ENCODE measurements around the gene LAMA2. TPM values are rescaled to one million over a fixed set of nuclear protein-coding genes. Genes with fewer than 3 reads are reported as not detected.

LAMA2 gene
- total RNA-seq, 1 donor from 2014 or later = 185 TPM

- no peak for DNase-seq
- no peak for TF ChIP-seq CTCF (IDR thresholded peaks at IDR 0.05; ENCODE audit: borderline replicate concordance)
- H3K27me3 ChIP-seq (ENCODE audit: low read depth) = no peaks in the 10 kb centered on the region
- no peaks in the 10 kb centered on the region for H3K9me3 ChIP-seq (replicated peaks)
- no peak overlapping the region for H3K4me3 ChIP-seq
- H3K27ac ChIP-seq (replicated peaks) = peak overlapping the region; percentile 16
- H3K36me3 ChIP-seq = peaks cover 57% of the 10 kb centered on the region
- peaks cover 72% of the 10 kb centered on the region for H3K4me1 ChIP-seq
- intact Hi-C loops (cut with micrococcal nuclease) = no loop called here
These were observed 615.6 kb downstream of the LAMA2 start for GRCh38 chr6:129498541-129498940.

- no peaks in the 10 kb centered on the region for H3K27me3 ChIP-seq (ENCODE audit: low read depth)
- H3K36me3 ChIP-seq = peaks cover 58% of the 10 kb centered on the region
- peak overlapping the region; percentile 16 for H3K27ac ChIP-seq (replicated peaks)
- no peak for DNase-seq
- peaks cover 72% of the 10 kb centered on the region for H3K4me1 ChIP-seq
- no peaks in the 10 kb centered on the region for H3K9me3 ChIP-seq (replicated peaks)
- no peak overlapping the region for H3K4me3 ChIP-seq
- peak; percentile 68 for TF ChIP-seq CTCF (IDR thresholded peaks at IDR 0.05; ENCODE audit: borderline replicate concordance)
- intact Hi-C loops (cut with micrococcal nuclease) = no loop called here
These were observed 616.3 kb downstream of the LAMA2 start for GRCh38 chr6:129498950-129499842.

GRCh38 chr6:129499843-129500219 is 616.9 kb downstream of the LAMA2 start:
- Histone ChIP-seq H3K27me3 (ENCODE audit: low read depth) (no peaks in the 10 kb centered on the region), H3K27ac (replicated peaks) (peak overlapping the region; percentile 11), H3K36me3 (peaks cover 53% of the 10 kb centered on the region), H3K4me1 (peaks cover 76% of the 10 kb centered on the region), H3K4me3 (no peak overlapping the region), H3K9me3 (replicated peaks) (no peaks in the 10 kb centered on the region)
- TF ChIP-seq CTCF (IDR thresholded peaks at IDR 0.05; ENCODE audit: borderline replicate concordance) = no peak
- no peak for DNase-seq
- intact Hi-C loops (cut with micrococcal nuclease) = no loop called here

- no peak for DNase-seq
- intact Hi-C loops (cut with micrococcal nuclease) = no loop called here
- Histone ChIP-seq H3K27ac (replicated peaks) (peak overlapping the region; percentile 54), H3K9me3 (replicated peaks) (no peaks in the 10 kb centered on the region), H3K4me3 (no peak overlapping the region), H3K36me3 (peaks cover 53% of the 10 kb centered on the region), H3K4me1 (peaks cover 84% of the 10 kb centered on the region), H3K27me3 (ENCODE audit: low read depth) (no peaks in the 10 kb centered on the region)
- peak; percentile 33 for TF ChIP-seq CTCF (IDR thresholded peaks at IDR 0.05; ENCODE audit: borderline replicate concordance)
These were observed 618.2 kb downstream of the LAMA2 start for GRCh38 chr6:129500958-129501739.

- no peak for TF ChIP-seq CTCF (IDR thresholded peaks at IDR 0.05; ENCODE audit: borderline replicate concordance)
- Histone ChIP-seq H3K36me3 (peaks cover 50% of the 10 kb centered on the region), H3K9me3 (replicated peaks) (no peaks in the 10 kb centered on the region), H3K27me3 (ENCODE audit: low read depth) (no peaks in the 10 kb centered on the region), H3K4me3 (no peak overlapping the region), H3K27ac (replicated peaks) (peak overlapping the region; percentile 54), H3K4me1 (peaks cover 91% of the 10 kb centered on the region)
- intact Hi-C loops (cut with micrococcal nuclease) = no loop called here
- no peak for DNase-seq
These were observed 619.1 kb downstream of the LAMA2 start for GRCh38 chr6:129501740-129502660.
